HepG2 (cell line): ENCODE data around the gene CD19. TPM values are rescaled to one million over a fixed set of nuclear protein-coding genes. Genes with fewer than 3 reads are reported as not detected.

Source experiments
- DBP ChIP-seq: sonication (generic); formaldehyde crosslinking; IDR thresholded peaks from 2 replicates; pipeline ENCODE4 v1.4.0; 2020; ENCODE audit warnings: missing genetic modification reagents; ENCODE audit errors: not compliant biosample characterization
- E2F5 ChIP-seq: sonication (generic); formaldehyde crosslinking; conservative IDR thresholded peaks from 2 replicates; pipeline ENCODE4 v1.4.0; 2020; ENCODE audit warnings: missing genetic modification reagents
- KMT2B ChIP-seq: IDR thresholded peaks from 2 replicates; pipeline ENCODE4 v1.6.1; 2016; ENCODE audit warnings: missing genetic modification reagents, missing compliant biosample characterization
- MEIS2 ChIP-seq: sonication (generic); formaldehyde crosslinking; IDR thresholded peaks from 2 replicates; pipeline ENCODE4 v1.9.0; 2021; ENCODE audit warnings: mild to moderate bottlenecking, missing genetic modification reagents
- MTERF4 ChIP-seq: sonication (generic); formaldehyde crosslinking; IDR thresholded peaks from 2 replicates; pipeline ENCODE4 v1.8.0; 2023; ENCODE audit warnings: mild to moderate bottlenecking, missing genetic modification reagents
- NFYC ChIP-seq: IDR thresholded peaks from 2 replicates; pipeline ENCODE4 v1.6.1; 2016; ENCODE audit warnings: missing genetic modification reagents, missing compliant biosample characterization
- PCBP2 ChIP-seq: fragments of 200-400 bp; formaldehyde crosslinking; optimal IDR thresholded peaks from 2 replicates; pipeline ENCODE3; 2018; ENCODE audit warnings: low read length, low read depth; ENCODE audit not compliant: poor library complexity, severe bottlenecking
- RARA ChIP-seq: IDR thresholded peaks from 2 replicates; pipeline ENCODE4 v1.6.1; 2016; ENCODE audit warnings: missing genetic modification reagents, missing compliant biosample characterization
- RARG ChIP-seq: sonication (generic); formaldehyde crosslinking; IDR thresholded peaks from 2 replicates; pipeline ENCODE4 v1.4.0; 2020; ENCODE audit warnings: low read depth, mild to moderate bottlenecking, missing genetic modification reagents
- RELA ChIP-seq: sonication (generic); formaldehyde crosslinking; IDR thresholded peaks from 2 replicates; pipeline ENCODE4 v1.4.0; 2020; ENCODE audit warnings: missing genetic modification reagents
- RXRA ChIP-seq: sonication (generic); formaldehyde crosslinking; IDR thresholded peaks from 2 replicates; pipeline ENCODE4 v1.5.1; 2020; ENCODE audit warnings: missing genetic modification reagents
- SIN3A ChIP-seq: IDR thresholded peaks from 2 replicates; pipeline ENCODE4 v1.6.1; 2011; ENCODE audit warnings: low read depth, mild to moderate bottlenecking, control low read depth, low read length, borderline replicate concordance
- SKIL ChIP-seq: sonication (generic); formaldehyde crosslinking; IDR thresholded peaks from 2 replicates; pipeline ENCODE4 v1.8.0; 2022; ENCODE audit warnings: missing genetic modification reagents, mild to moderate bottlenecking, moderate library complexity, borderline replicate concordance
- SRSF9 ChIP-seq: fragments of 200-400 bp; formaldehyde crosslinking; IDR thresholded peaks from 2 replicates; pipeline ENCODE4 v1.6.1; 2018; ENCODE audit warnings: borderline replicate concordance, mild to moderate bottlenecking, low read depth, low read length; ENCODE audit not compliant: insufficient read depth, poor library complexity, severe bottlenecking
- ZBTB7A ChIP-seq: sonication (generic); formaldehyde crosslinking; IDR thresholded peaks from 2 replicates; pipeline ENCODE4 v1.8.0; 2022; ENCODE audit warnings: mild to moderate bottlenecking, missing genetic modification reagents
- ZNF512 ChIP-seq: sonication (generic); formaldehyde crosslinking; IDR thresholded peaks from 2 replicates; pipeline ENCODE4 v1.4.0; 2020; ENCODE audit warnings: mild to moderate bottlenecking, missing genetic modification reagents
- ZNF770 ChIP-seq: sonication (generic); formaldehyde crosslinking; IDR thresholded peaks from 2 replicates; pipeline ENCODE4 v1.5.0; 2020; ENCODE audit warnings: mild to moderate bottlenecking, missing genetic modification reagents
- polyA plus RNA-seq, 8 experiments: library from polyadenylated mRNA; depleted of rRNA in 3 of 8; stranded (reverse) in 7 of 8; unstranded in 1 of 8; fragments of >200 nt; fragmentation: Illumina TruSeq in 4 of 8; extraction: Trizol in 4 of 8; gene quantifications; 2 replicates each; pipeline versions ENCODE4 v1.2.1 to v1.2.3, GENCODE V29; 2011 to 2016; ENCODE audit warnings: low read depth in 4 of 8, missing spikeins in 1 of 8, mixed read lengths in 1 of 8; ENCODE audit not compliant: insufficient read depth in 1 of 8
- total RNA-seq, 5 experiments: library from RNA; depleted of rRNA; stranded (reverse); fragments of >200 nt; fragmentation: Illumina TruSeq; extraction: Trizol; gene quantifications; 2 replicates each; pipeline ENCODE4 v1.2.3, GENCODE V29; 2016; ENCODE audit warnings: low read depth in 1 of 5

Gene CD19
- total and polyA plus RNA-seq, 2 of the 13 experiments (the other 11 are each of a cell fraction or from before 2014, with no cell fraction given), result 0.55 to 1.1 TPM

GRCh38 chr16:28950648-28951409 is 19.1 kb downstream of the CD19 start, which contains the start of gene NFATC2IP (continued):
- TF ChIP-seq SIN3A (no peak), RARA (CRISPR knock-in tag) (peak; percentile 2; the same call in 1 of the 2 replicates), ZNF512 (no peak), PCBP2 (no peak), RARG (CRISPR knock-in tag) (no peak; the same call in 1 of the 2 replicates), MEIS2 (peak; percentile 21; the same call in 1 of the 2 replicates), E2F5 (CRISPR knock-in tag) (peak; percentile 96), KMT2B (CRISPR knock-in tag) (peak; percentile 33), NFYC (CRISPR knock-in tag) (peak; percentile 97), DBP (CRISPR knock-in tag) (no peak), RXRA (no peak), ZBTB7A (no peak), RELA (CRISPR knock-in tag) (no peak), MTERF4 (peak; percentile 34; the same call in 1 of the 2 replicates), SRSF9 (no peak), SKIL (CRISPR knock-in tag) (peak; percentile 22; the same call in 1 of the 2 replicates), ZNF770 (peak; percentile 53; the same call in 1 of the 2 replicates)
